Hypothalamus (tissue), 51 donors: ENCODE data around the gene CNTNAP5.

Source experiments
- DNase-seq, 51 donors: peaks; one replicate each; lab custom pipeline; 2025; lab: John Stamatoyannopoulos, UW

CNTNAP5 gene

DNA sequence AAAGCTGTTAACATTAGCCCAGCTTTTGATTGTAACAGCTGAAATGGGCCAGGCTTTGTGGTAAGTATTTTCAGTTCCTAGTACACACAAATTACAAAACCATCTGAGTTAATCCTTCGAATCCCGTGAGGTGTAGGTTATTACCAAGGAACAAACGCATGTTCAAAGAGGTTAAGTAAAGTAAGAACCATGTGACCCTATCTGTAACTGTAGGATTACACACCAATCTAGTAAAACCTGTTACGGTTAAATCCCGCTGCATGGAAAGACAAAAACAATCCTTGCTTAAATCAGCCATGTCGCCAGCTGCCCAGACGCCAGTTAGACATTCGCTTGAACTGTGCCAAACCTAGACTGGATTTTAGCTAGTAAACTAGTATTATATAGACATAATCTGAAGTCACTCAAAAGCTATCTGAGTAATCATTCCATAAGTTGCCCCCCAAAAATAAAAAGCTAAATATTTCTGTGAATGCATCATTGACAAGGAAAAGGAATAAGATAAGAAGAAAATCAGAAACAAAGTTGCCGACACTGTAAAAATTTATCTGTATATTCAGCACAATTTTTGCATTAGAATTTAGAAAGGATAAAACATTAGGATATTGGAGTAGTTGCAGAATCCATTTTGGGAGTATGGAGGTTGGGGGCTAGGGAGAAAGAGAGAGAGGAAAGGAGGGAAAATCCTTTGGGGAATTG, 638.0 kb downstream of the CNTNAP5 start:
- no peak for DNase-seq

DNA sequence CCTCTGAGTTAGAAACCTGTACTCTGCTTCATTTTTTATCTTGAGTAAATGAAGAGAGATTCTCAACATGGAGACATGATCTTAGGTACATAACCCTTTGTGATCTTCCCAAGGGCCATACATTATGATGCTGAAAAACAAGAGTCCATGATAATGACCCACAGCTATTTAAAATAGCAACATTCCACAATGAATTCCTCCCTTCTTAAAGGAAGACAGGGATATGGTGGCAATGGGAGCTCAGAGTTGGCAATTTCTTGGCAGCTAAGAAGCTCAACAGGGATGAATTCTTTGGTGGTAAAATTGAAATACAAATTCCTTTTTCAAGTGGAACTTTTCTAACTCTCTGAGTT, 638.5 kb downstream of the CNTNAP5 start:
- DNase-seq: no peak

DNA sequence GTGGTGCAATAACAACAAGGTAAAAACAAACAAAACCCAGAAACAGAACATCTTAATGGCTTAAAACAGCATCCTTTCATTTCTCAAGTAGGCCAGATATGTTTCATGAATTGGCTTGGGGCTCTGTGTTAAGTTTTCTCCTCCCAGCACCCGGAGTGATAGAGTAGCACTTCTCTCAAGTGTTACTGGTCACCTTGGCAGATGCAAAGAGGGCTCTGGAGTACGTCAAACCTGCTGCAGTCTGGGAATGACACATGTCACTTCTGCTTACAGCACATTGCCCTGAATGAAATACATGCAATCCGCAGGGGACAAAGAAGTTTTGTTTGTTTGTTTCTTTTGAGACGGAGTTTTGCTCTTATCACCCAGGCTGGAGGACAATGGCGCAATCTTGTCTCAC, 639.3 kb downstream of the CNTNAP5 start:
- no peak for DNase-seq

DNA sequence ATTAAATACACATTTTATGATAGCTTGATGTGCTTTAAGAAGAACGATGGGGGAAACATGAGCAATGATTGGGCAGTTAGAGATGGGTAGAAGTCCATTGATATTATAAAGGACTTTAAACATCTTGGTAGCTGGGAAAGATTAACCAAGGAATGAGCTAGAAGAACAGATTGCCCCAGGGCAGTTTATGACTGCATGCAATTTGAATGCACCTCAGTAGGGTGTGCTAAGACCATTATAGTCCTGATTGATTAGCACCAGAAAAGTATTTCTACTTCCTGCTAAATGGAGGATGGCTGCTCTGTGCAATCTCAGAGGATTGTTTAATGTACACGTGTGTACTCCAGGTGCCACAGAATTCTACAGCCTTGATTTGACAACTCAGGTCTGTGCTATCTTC, 641.9 kb downstream of the CNTNAP5 start:
- DNase-seq: no peak

DNA sequence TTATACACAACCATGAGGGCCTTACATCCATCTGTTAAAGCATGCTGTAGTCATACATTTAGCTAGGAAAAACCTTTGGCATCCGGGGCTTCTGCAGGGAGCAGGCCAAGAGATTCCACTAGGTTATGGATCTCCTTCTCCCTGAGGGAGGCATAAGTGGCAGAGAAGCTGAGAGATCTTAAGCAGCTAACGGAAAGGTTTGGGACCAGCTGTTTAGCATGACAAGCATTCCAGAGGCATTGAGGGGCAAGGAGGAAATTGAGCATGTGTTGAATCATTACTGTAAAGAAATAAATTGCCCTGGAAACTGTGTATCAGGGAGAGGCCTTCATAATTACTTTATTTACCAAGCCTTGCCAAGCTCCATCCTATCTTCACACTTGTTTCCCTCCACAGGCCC, 643.1 kb downstream of the CNTNAP5 start:
- no peak for DNase-seq

DNA sequence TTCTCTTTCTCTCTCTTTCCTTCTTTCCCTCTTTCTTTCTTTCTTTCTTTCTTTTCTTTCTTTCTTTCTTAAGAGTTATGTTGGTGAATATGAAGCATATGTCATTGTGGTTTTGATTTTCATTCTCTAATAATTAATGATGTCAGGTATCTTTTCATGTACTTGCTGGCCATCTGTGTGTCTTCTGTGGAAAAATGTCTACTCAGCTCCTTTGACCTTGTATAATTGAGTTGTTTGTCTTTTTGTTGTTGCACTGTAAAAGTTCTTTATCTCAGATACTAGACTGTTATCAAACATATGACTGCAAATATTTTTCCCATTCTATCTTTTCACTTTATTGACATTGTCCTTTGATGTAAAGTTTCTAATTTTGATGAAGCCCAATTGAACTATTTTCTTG, 645.1 kb downstream of the CNTNAP5 start:
- no peak for DNase-seq

DNA sequence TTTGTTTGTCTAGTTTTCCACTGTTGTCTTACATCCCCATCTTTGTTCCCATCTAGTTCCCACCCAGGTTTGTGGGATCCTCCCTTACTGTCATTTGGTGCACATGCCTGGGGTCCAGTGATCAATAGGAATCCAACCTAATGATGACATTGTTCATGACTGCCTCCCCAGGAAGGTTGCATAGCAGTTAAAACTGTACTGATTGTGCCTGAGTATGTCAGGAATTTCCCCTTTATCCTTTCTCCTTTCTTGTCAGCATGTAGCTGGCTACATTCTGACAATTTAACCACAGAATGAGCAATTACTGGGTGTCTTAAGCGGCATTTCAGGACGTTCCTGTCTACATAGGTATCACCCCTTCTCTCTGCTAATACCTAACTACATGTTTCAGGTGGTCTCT, 653.0 kb downstream of the CNTNAP5 start:
- no peak for DNase-seq

DNA sequence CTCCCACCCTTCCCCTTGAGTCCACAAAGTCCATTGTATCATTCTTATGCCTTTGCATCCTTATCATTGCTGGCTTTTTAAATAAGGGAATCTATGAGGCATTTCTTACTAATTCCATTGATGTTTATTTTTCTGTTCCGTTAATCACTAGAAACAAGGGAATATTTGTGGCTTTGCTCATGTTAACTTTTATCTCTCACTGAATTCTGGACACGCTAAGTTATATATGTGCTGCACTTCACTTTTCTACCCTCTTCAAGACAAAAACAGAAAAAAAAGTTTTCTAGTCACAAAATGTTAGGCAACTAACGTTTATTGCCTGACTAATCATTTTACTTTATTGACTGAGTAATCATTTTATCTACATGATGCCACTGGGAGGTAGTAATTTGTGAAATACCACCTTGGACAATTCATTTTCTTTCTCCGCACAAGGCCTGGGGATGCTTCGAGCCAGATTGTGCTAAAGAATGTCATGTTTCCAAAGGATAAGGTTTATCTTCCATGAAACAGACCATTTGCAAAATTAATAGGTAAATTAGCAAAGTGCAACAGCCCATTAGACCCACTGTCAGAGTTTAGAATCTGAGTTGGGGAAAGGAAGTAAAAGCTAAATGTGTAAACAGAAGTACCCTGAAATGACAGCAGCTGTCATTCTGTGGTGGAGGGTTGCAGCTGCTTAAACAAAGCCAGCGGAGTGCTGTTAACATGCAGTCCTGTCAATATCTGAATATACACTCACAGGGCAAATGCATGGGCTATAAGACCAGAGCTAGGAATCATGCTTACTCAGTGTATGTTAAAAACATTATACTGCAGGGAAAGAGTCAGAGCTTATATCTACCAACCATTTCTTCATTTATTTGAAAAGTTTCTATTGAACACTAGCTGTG, 658.7 kb downstream of the CNTNAP5 start:
- no peak for DNase-seq

DNA sequence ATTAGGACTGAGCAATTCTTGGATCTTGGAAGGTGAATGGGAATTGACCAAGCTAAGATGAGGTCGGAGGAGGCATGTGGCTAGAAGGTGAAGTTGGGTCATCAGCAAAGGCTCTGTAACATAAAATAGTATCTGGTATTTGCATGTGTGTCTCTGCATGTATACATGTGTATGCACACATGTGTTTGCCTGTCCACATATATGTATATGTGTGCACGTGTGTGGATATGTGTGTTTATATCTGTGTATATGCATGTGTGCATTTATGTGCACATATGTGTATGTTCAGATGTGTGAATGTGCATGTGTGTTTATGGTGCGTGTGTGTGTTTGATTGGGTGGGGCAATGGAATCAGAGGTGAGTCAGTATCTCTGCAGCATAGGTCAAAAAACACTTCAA, 664.3 kb downstream of the CNTNAP5 start:
- no peak for DNase-seq

DNA sequence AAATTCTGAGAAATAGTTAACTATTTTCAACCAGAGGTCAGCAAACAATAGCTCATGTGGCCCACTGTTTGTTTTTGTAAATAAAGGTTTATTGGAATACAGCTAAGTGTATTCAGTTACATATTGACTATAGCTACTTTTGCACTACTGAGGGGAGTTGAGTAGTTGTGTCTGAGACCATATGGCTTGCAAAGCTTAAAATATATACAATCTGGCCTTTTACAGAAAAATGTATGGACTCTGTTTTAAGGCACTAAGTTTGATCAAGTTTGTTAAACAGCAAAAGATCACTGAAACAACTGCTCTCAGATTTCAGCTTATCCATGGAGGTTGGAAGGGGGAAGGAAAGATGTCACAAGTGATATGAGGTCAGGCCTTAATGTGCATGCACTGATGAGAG, 667.1 kb downstream of the CNTNAP5 start:
- DNase-seq: no peak

DNA sequence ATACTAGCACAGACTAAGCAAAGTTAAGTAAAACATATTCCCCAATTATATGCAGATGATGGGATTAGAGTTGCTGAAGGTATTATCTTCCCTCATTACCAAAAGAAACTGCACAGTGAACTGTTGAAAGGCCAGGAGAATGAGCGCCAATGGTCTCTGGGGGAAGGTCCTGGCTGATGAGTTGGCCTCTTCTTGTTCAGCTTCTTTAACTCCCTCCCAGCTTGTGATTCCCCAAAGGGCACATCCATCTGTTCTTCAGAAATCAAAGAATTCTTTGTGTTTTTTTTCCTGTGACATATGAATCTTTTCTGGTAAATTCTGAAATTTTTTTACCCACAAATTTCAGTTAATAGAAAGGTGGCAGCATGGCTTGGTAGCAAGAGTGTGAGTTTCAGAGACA, 667.6 kb downstream of the CNTNAP5 start:
- no peak for DNase-seq

DNA sequence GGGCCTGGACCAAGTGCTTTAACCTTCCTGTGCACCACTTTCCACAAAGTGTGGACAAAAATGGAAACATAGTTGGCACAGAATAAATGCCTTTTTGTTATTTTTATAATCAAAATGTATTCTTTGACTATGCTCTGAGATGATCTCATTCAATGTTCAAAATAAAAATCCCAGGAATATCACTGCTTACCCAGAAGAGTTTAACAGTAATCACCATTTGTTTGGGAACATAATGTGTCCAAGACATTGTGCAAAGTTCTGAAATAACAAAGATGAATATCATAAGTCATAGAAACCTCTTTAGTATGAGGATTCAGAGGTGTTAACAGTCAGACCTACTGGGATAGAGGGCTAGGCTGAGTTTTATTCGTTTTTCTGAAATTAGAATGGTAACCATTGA, 668.1 kb downstream of the CNTNAP5 start:
- no peak for DNase-seq

DNA sequence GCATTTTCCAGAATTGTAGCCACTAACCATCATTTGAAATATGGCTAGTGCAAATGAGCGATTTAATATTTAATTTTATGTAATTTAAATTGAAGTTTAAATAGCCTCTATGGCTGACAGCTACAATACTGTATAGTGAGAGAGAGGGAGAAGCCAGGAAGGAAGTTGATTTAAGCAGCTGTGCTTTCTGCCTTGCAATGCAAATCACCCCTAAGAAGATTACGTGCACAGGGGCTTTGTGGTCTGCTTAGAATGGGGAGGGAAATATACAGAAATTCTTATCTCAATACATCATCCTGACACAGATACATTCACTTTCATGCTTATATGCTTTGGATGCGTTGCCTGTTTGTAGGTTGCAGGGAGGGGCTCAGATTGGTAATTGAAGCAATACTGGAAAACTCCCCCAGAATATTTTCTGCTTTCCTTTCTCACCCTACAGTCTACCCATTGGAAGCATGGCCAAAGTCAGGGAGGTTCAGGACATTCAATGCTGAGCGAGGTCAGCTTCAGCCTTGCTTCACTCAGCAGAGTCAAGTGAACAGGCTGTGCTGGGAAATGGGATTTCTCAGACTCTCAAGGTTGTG, 674.0 kb downstream of the CNTNAP5 start:
- DNase-seq: no peak

DNA sequence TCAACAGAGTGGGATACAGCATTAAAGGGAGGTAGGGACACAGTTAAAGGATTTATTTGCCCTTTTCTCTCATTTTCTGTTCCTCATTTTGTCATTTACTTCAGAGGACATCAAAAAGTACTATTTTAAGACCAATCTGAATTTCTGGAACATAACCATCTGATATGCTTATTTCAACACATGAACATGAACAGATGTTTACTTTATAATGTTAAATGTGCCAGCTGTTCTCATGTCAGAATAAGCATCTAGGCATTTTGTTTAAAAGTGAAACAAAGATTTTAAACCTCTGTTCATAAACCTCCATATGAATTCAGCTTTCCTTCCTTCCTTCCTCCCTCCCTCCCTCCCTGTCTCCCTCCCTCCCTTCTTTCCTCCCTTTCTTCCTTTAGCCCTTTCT, 677.7 kb downstream of the CNTNAP5 start:
- DNase-seq: no peak

DNA sequence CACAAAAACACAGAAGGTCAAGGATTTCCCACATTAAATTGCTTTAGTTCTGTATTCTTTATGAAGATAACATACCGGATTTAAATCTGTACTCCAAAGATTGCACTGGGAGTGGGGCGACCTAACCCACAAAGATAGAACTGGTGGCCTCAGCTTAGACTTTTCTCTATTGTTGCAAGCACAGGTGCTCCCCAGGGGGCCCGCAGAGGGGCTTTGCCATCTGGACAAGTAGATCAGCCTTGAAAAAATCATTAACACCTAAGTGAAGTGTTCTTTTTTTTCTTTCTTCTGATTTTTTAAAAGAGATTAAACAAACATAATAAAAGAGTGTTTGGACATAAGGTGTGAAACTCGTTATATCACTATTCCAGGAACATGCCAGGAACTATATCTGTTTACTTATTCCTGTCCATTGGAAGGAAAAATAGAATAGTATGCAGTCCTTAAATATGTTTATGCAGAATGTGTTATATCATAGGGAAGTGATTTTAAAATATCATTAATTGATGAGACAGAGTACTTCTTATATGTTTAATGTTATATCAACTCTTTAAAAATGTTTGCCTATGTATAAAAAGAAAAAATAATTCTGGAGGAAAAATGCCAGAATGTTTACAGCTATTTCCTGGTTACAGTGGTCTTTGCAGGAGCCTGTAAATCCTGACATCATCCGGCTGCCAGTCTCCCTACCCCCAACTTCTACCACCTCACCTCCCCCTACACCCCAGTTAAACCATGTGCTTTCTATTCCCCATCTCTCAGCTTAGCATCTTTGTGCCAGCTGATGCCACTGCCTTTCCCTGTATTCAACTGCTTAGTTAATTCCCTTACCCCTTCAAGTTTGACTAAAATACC, 679.2 kb downstream of the CNTNAP5 start:
- no peak for DNase-seq

DNA sequence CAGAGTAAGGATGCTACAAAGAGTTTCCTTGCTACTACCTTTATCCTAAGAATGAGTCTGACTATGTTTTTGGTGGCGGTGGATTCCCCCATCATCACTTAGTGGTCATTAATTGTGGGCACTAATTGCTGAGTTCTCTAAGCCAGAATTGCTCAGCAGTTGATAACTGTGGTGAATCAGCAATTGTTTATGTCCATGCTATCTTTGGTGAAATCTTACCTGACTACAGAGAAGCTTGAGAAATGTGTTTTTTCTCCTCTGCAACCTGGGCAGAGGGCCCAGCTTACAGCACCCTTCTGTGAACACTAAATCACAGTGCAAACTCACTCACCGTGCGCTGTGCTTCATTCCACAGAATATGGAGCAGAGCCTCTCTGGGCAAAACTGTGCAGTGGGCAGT, 683.6 kb downstream of the CNTNAP5 start:
- no peak for DNase-seq

DNA sequence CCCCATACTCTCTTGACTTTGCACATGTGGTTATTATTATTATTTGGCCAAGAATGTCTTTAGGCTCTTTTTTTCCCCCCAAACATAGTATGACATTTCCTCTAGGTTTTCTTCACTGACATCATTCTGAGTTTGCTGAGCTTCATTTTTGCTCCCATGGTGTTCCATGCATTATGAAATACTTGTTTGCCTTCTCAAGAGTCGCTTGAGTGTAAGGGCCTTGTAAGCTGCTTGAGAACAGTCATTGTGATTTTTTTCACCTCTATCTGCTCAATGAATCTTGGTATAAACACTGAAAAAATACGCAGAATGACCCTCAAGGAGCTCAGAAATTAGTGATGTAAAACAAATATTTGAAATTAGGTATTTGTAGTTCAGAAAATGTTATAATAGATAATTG, 688.9 kb downstream of the CNTNAP5 start:
- no peak for DNase-seq

DNA sequence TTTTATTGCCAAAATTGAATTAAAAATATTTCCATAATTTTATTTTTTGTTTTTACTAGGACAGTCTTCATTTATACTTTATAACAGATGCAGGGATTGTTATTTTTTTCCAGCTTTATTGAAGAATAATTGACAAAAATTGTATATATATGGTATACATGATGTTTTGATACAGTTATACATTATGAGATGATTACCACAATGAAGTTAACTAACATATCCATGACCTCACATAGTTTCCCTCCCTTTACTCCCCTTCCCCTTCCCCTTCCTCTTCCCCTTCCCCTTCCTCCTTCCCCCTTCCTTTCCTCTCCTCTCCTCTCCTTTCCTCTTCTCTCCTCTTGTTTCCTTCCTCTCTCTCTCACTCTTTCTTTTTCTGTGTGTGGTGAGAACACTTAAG, 700.1 kb downstream of the CNTNAP5 start:
- no peak for DNase-seq

DNA sequence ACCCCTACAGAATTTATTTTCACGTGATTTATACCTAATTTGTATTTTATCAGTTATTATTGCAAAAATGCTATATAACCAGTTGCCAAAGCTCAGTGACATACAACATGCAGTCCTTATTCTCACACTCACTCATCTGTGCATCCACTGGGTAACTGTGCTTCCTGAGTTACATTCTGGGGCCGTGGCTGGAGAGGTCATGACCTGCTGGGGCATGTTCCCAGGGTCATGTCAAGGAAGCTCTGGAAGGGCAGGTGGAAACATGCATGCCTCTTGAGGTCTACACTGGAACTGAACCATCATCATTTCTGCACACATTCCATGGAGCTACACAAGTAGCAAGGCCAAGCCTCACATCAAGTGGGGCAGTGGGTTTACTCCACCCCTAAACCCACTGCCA, 715.5 kb downstream of the CNTNAP5 start:
- no peak for DNase-seq

DNA sequence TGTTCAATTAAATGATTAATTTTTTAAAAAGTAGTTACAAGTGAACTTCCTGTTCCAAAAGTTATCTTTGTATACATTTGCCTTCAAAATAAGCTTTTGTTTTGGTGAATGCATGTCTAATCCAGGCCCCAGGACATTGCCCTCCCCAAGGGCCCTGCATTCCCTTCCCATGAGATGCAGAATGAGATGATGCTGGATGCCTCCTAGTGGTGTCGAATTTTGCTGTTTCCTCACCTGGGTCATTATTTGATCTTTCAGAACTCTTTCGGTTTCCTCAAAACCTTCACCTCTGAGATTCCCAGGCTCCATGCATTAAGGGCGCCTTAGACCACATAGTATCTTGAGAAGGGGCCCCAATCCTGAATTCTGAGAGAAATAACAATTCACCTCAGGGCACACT, 728.8 kb downstream of the CNTNAP5 start:
- no peak for DNase-seq

DNA sequence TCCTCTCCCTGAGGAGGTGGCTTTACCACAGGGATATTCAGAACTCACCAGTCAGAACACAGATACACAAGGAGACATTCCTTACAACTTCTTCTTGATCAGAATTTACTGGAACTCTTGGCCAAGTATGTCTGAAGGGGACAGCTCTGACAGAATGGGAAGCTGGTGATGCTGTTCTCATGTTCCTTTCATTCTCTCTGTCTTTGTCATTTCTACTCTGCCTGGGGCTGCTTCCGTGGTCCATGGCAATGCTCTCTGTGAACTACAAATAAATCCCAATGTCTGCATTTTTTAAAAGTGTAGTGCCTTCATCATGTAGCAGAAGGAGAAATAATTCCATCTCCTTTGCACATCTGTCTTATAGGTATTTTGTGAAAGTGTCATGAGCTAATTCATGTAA, 730.3 kb downstream of the CNTNAP5 start:
- DNase-seq: peak in 1 of 51 donors; percentile 2
